Measurements from ENCODE around the gene AGAP2.

Gene AGAP2

GRCh38 chr12:57719777-57720605 lies 18.6 kb downstream of the AGAP2 start:
- no peaks in the 10 kb centered on the region for H3K27me3 ChIP-seq (ENCODE audit: low read length)
- H3K9me2 ChIP-seq (replicated peaks; ENCODE audit: insufficient read depth, low read length) = no peaks in the 10 kb centered on the region
- no peak overlapping the region for H3K9ac ChIP-seq (ENCODE audit: low read length)
- no peak overlapping the region for H3K4me3 ChIP-seq (ENCODE audit: insufficient read depth, low read length, poor library complexity, severe bottlenecking)
- H3K79me2 ChIP-seq (ENCODE audit: insufficient read depth, low read length) = no peaks in the 10 kb centered on the region
- no peak overlapping the region for H3K4me2 ChIP-seq (ENCODE audit: low read depth, low read length, poor library complexity, severe bottlenecking)
- H3F3A ChIP-seq (ENCODE audit: insufficient read depth) = no peaks in the 10 kb centered on the region
- 0 out of 2 replicates have a peak, but pooled peaks cover 3% of the 10 kb centered on the region for H3K36me3 ChIP-seq (ENCODE audit: low read length)
- no peak overlapping the region for H3K27ac ChIP-seq (ENCODE audit: low read depth, low read length)
- no peaks in the 10 kb centered on the region for H3K9me3 ChIP-seq (ENCODE audit: insufficient read depth, low read length)
- no peaks in the 10 kb centered on the region for H4K20me1 ChIP-seq (ENCODE audit: low read depth, low read length)
- no peak for TF ChIP-seq EZH2phosphoT487 (conservative IDR thresholded peaks at IDR 0.05; ENCODE audit: low read length)
- no peak for TF ChIP-seq CTCF (IDR thresholded peaks at IDR 0.05; ENCODE audit: insufficient read depth, low read length, poor library complexity, severe bottlenecking)
- H2AFZ ChIP-seq (ENCODE audit: low read depth, low read length, severe bottlenecking) = no peak overlapping the region

GRCh38 chr12:57718641-57719528 lies 19.7 kb downstream of the AGAP2 start:
- no peaks in the 10 kb centered on the region for H3K9me3 ChIP-seq (ENCODE audit: insufficient read depth, low read length)
- no peak overlapping the region for H3K4me3 ChIP-seq (ENCODE audit: insufficient read depth, low read length, poor library complexity, severe bottlenecking)
- 0 out of 2 replicates have a peak, but pooled peaks cover 3% of the 10 kb centered on the region for H3K36me3 ChIP-seq (ENCODE audit: low read length)
- no peak overlapping the region for H3K4me2 ChIP-seq (ENCODE audit: low read depth, low read length, poor library complexity, severe bottlenecking)
- no peak for TF ChIP-seq EZH2phosphoT487 (conservative IDR thresholded peaks at IDR 0.05; ENCODE audit: low read length)
- TF ChIP-seq CTCF (IDR thresholded peaks at IDR 0.05; ENCODE audit: insufficient read depth, low read length, poor library complexity, severe bottlenecking) = no peak
- no peaks in the 10 kb centered on the region for H3K27me3 ChIP-seq (ENCODE audit: low read length)
- H3K79me2 ChIP-seq (ENCODE audit: insufficient read depth, low read length) = no peaks in the 10 kb centered on the region
- no peaks in the 10 kb centered on the region for H3K9me2 ChIP-seq (replicated peaks; ENCODE audit: insufficient read depth, low read length)
- no peaks in the 10 kb centered on the region for H4K20me1 ChIP-seq (ENCODE audit: low read depth, low read length)
- H3F3A ChIP-seq (ENCODE audit: insufficient read depth) = no peaks in the 10 kb centered on the region
- no peak overlapping the region for H2AFZ ChIP-seq (ENCODE audit: low read depth, low read length, severe bottlenecking)
- H3K27ac ChIP-seq (ENCODE audit: low read depth, low read length) = no peak overlapping the region
- H3K9ac ChIP-seq (ENCODE audit: low read length) = no peak overlapping the region

GRCh38 chr12:57717846-57718640 lies 20.5 kb downstream of the AGAP2 start:
- TF ChIP-seq CTCF (IDR thresholded peaks at IDR 0.05; ENCODE audit: insufficient read depth, low read length, poor library complexity, severe bottlenecking) = no peak
- no peak for TF ChIP-seq EZH2phosphoT487 (conservative IDR thresholded peaks at IDR 0.05; ENCODE audit: low read length)
- no peak overlapping the region for H3K4me3 ChIP-seq (ENCODE audit: insufficient read depth, low read length, poor library complexity, severe bottlenecking)
- H2AFZ ChIP-seq (ENCODE audit: low read depth, low read length, severe bottlenecking) = no peak overlapping the region
- 0 out of 2 replicates have a peak, but pooled peaks cover 3% of the 10 kb centered on the region for H3K36me3 ChIP-seq (ENCODE audit: low read length)
- H3K9ac ChIP-seq (ENCODE audit: low read length) = no peak overlapping the region
- no peaks in the 10 kb centered on the region for H3F3A ChIP-seq (ENCODE audit: insufficient read depth)
- H3K9me2 ChIP-seq (replicated peaks; ENCODE audit: insufficient read depth, low read length) = no peaks in the 10 kb centered on the region
- H3K27ac ChIP-seq (ENCODE audit: low read depth, low read length) = no peak overlapping the region
- H3K4me2 ChIP-seq (ENCODE audit: low read depth, low read length, poor library complexity, severe bottlenecking) = no peak overlapping the region
- no peaks in the 10 kb centered on the region for H4K20me1 ChIP-seq (ENCODE audit: low read depth, low read length)
- no peaks in the 10 kb centered on the region for H3K9me3 ChIP-seq (ENCODE audit: insufficient read depth, low read length)
- H3K79me2 ChIP-seq (ENCODE audit: insufficient read depth, low read length) = no peaks in the 10 kb centered on the region
- no peaks in the 10 kb centered on the region for H3K27me3 ChIP-seq (ENCODE audit: low read length)

All from SU-DHL-6 (cell line).